GM18867 (cell line): ENCODE data around the gene HGS.
"Not testable (repeated sequence)": the region's sequence is repeated elsewhere in the genome, so short reads cannot be mapped to it uniquely, and the experiment has no call there.

Experiments used
- ATAC-seq: cut with Tn5 transposase; IDR thresholded peaks from one replicate; pipeline ENCODE4 v1.9.1; 2021; ENCODE audit warnings: mild to moderate bottlenecking, moderate library complexity; ENCODE audit not compliant: unreplicated experiment

HGS gene

DNA sequence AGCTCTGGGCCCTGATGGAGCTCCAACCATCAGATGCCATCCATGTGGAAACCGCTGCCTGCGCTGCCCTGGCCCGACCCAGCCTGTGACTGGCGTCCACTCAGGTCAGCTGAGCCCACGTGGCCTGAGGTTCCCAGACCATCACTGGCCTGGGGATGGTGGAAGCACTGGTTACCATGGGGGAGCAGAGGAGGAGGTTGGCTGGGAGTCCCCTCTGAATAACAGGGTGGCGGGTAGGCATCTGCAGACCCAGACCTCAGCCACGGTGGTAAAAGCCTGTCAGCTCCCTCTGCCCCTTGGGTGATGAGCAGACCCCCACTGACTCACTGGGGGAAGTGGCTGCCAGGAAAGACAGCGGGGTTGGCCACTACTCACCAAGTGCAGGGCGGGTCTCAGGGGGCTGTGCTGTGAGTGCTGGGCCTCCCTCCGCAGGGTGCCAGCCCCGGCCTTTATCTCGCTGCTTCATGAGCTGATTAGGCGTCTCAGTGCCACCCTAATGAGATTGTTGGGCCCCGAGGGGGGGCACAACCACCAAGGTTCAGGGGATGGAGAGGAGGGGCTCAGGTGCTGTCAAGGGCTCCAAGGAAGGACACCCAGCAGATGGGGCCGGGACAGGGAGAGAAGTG, 27.6 kb upstream of the HGS start, which contains the start of gene PDE6G:
Gene PDE6G, minus strand, starts transcription at position 425 of the 626 bp plus-strand sequence. CDS start 3,237 bp downstream, outside the sequence.
- ATAC-seq: no peak

DNA sequence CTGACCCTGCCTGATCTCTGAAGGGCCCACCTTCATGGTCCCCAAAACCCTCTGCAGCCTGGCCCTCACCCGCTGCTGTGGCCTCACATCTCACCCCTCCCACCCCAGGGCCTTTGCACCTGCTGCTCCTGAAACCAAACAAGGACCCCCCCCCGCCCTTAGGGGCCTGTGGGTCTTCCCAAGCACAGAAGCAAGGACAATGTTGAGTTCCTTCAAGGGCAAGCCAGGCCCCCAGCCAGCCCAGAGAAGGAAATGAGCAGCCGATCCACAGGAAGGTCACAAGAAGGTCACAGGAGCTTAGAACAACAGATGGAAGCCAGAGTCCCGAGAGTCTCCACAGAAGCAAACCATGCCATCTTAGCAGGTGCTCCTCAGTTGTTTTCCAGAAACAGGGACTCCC, 27.0 kb upstream of the HGS start:
- ATAC-seq: no peak

- no peak for ATAC-seq
Measured at GRCh38 chr17:81659038-81659437, 24.8 kb upstream of the HGS start.

DNA sequence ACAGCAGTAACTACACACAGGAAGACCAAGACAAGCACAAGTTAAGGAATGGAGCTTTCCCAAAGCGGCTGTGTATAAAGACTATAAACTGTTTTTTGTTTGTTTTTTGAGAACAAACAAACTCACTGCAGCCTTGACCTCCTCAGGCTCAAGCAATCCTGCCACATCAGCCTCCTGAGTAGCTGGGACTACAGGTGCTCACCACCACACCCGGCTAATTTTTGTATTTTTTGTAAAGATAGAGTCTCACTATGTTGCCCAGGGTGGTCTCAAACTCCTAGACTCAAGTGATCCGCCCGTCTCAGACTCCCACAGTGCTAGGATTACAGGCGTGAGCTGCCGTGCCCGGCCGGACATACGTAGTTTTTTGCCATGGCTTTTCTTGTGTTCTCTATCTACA, 23.4 kb upstream of the HGS start:
- ATAC-seq: no peak

- ATAC-seq: no peak
Measured at GRCh38 chr17:81662002-81662401, 21.8 kb upstream of the HGS start.

GRCh38 chr17:81664051-81664470, 19.8 kb upstream of the HGS start:
- ATAC-seq: no peak

- no peak for ATAC-seq
Measured at GRCh38 chr17:81665205-81666091, 18.4 kb upstream of the HGS start.

DNA sequence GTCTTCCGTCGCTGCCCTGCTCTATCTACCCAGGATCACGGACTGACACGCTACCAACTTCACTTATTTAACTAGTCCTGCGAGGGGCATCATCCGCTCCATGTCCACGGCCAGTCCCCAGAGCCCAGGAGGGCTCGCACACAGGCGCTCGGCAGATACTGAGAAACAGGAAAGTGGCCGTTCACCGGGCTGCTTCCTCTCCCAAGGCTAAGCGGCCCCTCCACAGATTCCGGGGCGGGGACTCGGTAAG, 17.8 kb upstream of the HGS start:
- no peak for ATAC-seq

DNA sequence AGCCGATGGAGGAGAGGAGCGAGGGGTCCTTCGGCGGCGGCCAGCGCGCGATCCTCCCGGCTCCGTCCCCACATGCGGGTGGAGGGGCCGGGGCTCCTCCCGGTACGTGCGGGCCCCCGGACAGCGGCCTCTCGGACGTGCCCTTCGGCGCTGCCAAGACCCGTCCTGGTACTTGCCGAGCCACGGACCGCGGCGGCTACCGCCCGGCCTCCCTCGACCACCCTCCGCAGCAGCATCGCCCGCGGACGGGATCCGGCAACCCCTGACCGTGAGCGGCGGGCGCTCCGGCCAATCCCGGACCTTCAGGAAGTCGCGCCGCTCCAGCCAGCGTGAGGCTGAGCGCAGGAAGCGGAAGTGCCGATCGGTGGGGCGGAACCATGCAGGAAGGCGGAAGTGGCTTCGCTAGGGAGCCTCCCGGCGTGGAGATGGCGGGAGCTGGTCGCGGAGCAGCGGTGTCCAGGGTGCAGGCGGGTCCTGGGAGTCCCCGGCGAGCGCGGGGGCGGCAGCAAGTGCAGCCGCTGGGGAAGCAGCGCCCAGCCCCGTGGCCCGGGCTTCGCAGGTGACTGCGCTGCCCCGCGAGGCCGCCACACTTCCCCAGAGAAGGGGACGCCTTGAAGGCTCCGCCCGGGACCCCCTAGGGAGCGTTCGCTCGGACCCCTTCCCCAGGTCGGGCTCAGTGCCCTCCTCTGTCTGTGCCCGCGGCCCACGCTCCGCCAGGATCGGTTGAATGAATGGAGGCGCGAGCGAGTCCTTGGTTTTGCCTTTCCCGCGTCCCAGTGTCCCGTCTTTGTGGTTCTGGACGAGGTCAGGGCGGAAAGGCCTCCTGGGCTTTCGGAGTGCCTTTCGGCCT, 17.2 kb upstream of the HGS start, which contains the start of the genes CCDC137 and OXLD1:
Gene CCDC137, plus strand, starts transcription at position 396 of the 850 bp plus-strand sequence. Its CDS starts 30 bp downstream, at position 426.
Gene OXLD1, minus strand, starts transcription at position 264 of the 850 bp plus-strand sequence. Its CDS starts 28 bp downstream, at position 236.
- peak; percentile 91 for ATAC-seq

DNA sequence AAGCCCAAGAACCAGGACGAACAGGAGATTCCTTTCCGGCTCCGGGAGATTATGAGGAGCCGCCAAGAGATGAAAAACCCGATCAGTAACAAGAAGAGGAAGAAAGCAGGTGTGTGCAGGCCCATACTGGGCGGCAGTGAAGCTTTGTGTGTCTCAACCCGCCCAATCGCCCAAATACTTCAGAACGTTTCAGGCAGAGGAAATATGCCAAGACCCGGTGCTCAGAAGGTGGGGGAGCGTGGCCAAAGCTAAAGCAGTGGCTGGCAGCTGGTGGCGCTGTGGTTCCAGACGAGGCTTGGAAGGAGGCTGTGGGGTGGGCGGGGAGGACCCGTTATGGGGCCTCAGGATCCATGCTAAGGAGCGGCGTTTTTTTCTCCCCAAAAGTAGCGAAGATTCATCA, 16.1 kb upstream of the HGS start:
- no peak for ATAC-seq

GRCh38 chr17:81672504-81672903, 11.3 kb upstream of the HGS start:
- ATAC-seq: no peak

DNA sequence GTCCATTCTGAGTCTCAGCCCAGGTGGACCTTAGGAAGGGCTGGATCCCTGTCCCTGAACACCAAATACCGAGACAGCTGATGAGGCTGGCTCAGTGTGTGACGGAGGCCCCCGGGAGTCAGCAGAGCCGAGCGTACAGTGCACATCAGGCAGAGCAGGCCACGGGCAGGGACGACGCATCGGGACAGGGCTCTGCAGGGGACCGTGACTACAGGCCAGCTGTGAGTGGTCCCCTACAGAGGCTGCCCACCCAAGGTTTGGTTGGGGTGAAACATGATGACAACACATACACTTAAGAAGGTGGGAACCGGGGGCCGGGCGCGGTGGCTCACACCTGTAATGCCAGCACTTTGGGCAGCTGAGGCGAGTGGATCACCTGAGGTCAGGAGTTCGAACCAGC, 10.9 kb upstream of the HGS start:
- ATAC-seq: no peak

DNA sequence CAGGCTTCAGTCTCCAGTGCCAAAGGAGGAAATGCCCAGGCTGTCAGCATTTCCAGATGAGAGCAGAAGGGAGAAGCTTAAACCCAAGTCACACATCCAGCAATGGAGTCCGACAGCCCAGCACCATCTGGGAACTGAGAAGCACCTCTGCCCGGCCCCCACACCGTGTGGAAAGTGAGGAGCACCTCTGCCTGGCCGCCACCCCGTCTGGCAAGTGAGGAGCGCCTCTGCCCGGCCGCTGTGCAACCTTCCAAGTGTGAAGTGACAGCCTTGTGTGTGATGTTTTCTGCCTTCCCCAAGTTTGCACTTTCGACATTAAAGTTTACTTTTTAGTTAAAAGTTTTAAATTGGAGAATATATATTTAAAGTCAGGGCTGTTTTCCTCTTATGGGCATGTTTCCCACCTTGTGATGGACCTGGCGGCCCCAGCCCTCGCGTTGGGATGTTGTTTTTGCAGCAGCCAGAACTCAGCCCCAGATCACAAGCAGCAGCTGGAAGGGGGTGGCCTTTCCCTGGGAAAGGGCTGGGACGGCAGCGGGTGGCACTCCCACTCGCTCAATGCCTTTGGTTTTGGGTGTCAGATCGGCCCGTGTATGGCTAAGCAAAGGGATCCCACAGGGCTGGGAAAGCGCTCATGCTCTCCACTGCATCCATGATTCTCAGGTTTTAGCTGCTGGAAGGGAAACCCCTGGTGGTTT, 10.1 kb upstream of the HGS start:
- ATAC-seq: no peak

DNA sequence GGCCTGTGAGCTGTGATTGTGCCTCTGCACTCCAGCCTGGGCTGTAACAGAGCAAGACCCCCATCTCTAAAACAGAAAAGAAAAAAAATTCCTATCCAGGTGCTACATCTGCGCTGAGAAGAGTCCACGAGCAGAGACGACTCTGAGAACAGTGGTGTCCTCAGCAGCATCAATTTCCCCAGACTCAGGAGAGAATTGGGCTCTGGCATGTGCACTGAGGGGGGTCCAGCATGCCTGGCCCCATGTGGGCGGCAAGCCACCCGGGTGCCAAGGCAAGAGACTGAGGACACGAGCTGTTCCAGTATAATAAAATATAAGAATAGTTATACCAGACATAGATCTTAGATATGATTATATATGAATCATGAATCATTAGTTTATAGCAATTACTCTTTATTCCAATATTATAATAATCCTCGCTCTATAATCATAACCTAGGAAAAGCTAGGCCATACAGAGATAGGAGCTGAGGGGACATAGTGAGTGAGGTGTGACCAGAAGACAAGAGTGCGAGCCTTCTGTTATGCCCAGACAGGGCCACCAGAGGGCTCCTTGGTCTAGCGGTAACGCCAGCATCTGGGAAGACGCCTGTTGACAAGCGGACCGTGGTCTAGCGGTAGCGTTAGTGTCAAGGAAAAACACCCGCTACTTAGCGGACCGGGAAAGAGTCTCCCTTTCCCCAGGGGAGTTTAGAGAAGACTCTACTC, 8.1 kb upstream of the HGS start:
- not testable (repeated sequence) for ATAC-seq

DNA sequence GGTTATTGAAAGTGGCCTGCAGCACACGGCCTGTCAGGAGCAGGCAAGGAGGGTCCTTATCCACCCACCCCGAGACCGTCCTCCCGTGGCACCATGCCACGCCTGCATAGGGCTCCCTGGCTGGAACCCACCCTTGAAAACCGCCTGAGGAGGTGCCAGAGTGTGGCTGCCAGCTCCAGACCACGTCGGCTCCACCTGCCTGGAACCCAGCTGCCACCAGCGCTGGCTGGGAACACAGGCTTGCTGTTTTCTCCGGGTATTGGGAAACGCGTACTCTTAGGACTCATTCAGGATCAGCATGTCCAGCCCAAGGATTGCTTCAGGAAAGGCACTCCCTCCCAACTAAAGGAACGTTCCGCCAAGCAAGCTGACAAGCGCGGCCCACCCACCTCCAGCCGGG, 6.9 kb upstream of the HGS start:
- ATAC-seq: no peak

- ATAC-seq: no peak
Measured at GRCh38 chr17:81680150-81680549, 3.7 kb upstream of the HGS start.

DNA sequence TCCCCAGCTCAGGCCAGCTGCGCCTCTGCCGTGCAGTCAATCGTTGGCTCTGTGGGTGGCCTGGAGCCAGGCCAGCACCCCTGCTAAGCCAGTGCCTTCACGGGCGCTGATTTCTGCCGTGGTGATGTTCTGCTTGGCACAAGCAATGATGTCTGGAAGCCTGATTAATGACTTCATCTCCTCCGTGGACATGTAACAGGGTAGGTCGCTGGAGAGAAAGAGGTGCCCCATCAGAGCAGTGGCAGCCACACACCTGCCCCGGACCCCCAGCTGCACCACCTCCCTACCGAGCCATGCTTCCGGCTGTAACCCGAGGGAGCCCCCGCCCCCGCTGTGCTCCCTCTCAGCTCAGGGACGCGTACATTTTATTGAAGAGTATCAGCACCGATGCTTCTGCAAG, 2.1 kb upstream of the HGS start:
- no peak for ATAC-seq

GRCh38 chr17:81682565-81683207, 1.1 kb upstream of the HGS start:
- no peak for ATAC-seq

- ATAC-seq: peak; percentile 2
Measured at GRCh38 chr17:81683208-81683583, 615 bp upstream of the HGS start.

GRCh38 chr17:81684442-81684911, 666 bp downstream of the HGS start:
- peak; percentile 5 for ATAC-seq
